Body of pancreas (tissue), 4 donors: ENCODE results near the gene PHETA1. TPM values are rescaled to one million over a fixed set of nuclear protein-coding genes. Genes with fewer than 3 reads are reported as not detected.
"Not testable (repeated sequence)": the region's sequence is repeated elsewhere in the genome, so short reads cannot be mapped to it uniquely, and the experiment has no call there.

Experiments used
- ATAC-seq: fragments of 150-250 bp; one replicate; pipeline ENCODE4 v1.9.1; 2016
- DNase-seq, 4 donors: peaks; one replicate each; pipeline ENCODE4 v3.0.0-alpha.2; 2019
- H3K27ac ChIP-seq, 4 donors: fragments of 200-600 bp; sonication (generic); 1 replicate in 3 of 4; 2 replicates in 1 of 4; pipeline versions ENCODE4 v1.5.1 to v1.6.1; 2016 to 2019; ENCODE audit warnings: mild to moderate bottlenecking in 1 of 4, mixed read lengths in 1 of 4, moderate library complexity in 1 of 4
- H3K27me3 ChIP-seq, 2 donors: fragments of 200-600 bp; sonication (generic); one replicate each; pipeline ENCODE4 v1.6.0; 2016; ENCODE audit warnings: mild to moderate bottlenecking in 1 of 2
- H3K36me3 ChIP-seq, 2 donors: fragments of 200-600 bp; sonication (generic); replicated peaks in 1 of 2; 2 replicates each; pipeline ENCODE4 v1.5.1; 2016; ENCODE audit warnings: low read depth in 2 of 2; ENCODE audit not compliant: insufficient read depth in 1 of 2
- H3K4me1 ChIP-seq: fragments of 200-600 bp; sonication (generic); one replicate; pipeline ENCODE4 v1.6.0; 2016
- H3K4me3 ChIP-seq, 2 donors: fragments of 200-600 bp; sonication (generic); 1 replicate in 1 of 2; 2 replicates in 1 of 2; pipeline ENCODE4 v1.5.1; 2016 to 2019
- H3K9me3 ChIP-seq, 3 donors: fragments of 200-600 bp; sonication (generic); 1 replicate in 2 of 3; 2 replicates in 1 of 3; pipeline ENCODE4 v1.5.1; 2016
- POLR2A ChIP-seq, 3 donors: fragments of 450-650 bp; IDR thresholded peaks; one replicate each; pipeline ENCODE4 v1.6.1; 2016; ENCODE audit warnings: antibody characterized with exemption in 3 of 3, mild to moderate bottlenecking in 2 of 3
- WGBS, 2 donors: methylation state at CpG; one replicate each; pipeline ENCODE4 v1.1.5; 2017; 5-methylcytosine and 5-hydroxymethylcytosine counted together
- intact Hi-C: fragments of 100-400 bp; cut with DNase I; formaldehyde crosslinking; loops from one replicate; pipeline ENCODE4 v1.15.1; 2023
- total RNA-seq, 2 donors: library from RNA; depleted of rRNA; stranded (reverse); fragments of >200 nt; gene quantifications; one replicate each; pipeline ENCODE4 v1.1.0, GENCODE V29; 2016
- TF ChIP-seq, protein P1 (sequence below), 7 experiments: fragments of 450-650 bp in 4 of 7; fragments of 200-600 bp in 3 of 7; sonication (generic) in 3 of 7; IDR thresholded peaks; one replicate each; pipeline ENCODE4 v1.5.1; 2016 to 2019; ENCODE audit warnings: antibody characterized with exemption in 7 of 7

Gene PHETA1
- total RNA-seq, 2 donors from 2014 or later = 20.4 to 31.4 TPM

DNA sequence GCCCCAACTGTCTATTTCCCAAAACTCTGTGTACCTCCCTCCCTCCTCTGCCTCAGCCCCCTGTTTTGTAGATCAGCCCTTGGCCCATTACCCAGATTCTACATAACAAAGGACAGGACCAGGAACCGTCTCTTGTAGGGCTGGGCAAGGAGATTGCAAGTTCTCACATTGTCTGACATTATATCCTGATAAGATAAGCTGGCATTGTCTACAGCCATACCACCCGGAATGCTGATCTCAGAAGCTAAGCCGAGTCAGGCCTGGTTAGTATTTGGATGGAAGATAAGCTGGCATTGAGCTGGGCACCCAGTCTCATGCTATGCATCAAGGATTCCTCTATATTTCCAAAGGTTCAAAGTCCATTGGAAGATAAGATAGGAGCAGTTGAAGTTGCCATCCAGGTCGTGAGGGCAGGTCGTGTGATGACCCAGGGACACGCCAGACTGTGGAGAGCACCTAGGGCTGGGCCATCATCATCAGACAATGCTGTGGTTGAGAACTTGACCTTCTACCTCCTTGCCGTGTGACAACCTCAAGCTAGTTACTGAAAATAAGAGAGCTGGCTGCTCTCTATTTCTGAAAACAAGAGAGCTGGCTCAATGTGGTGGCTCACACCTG lies 29.5 kb downstream of the PHETA1 start:
- no peak for DNase-seq
- no peaks in the 10 kb centered on the region for H3K27me3 ChIP-seq
- no peak overlapping the region for H3K4me3 ChIP-seq
- H3K36me3 ChIP-seq = no peaks in the 10 kb centered on the region
- H3K9me3 ChIP-seq = no peaks in the 10 kb centered on the region
- H3K27ac ChIP-seq = no peak overlapping the region
- intact Hi-C loops = no loop called here
- TF ChIP-seq, protein P1, sequence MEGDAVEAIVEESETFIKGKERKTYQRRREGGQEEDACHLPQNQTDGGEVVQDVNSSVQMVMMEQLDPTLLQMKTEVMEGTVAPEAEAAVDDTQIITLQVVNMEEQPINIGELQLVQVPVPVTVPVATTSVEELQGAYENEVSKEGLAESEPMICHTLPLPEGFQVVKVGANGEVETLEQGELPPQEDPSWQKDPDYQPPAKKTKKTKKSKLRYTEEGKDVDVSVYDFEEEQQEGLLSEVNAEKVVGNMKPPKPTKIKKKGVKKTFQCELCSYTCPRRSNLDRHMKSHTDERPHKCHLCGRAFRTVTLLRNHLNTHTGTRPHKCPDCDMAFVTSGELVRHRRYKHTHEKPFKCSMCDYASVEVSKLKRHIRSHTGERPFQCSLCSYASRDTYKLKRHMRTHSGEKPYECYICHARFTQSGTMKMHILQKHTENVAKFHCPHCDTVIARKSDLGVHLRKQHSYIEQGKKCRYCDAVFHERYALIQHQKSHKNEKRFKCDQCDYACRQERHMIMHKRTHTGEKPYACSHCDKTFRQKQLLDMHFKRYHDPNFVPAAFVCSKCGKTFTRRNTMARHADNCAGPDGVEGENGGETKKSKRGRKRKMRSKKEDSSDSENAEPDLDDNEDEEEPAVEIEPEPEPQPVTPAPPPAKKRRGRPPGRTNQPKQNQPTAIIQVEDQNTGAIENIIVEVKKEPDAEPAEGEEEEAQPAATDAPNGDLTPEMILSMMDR (IDR thresholded peaks at IDR 0.05) = no peak
- no peak for TF ChIP-seq POLR2A (IDR thresholded peaks at IDR 0.05)
- 50 to 56% methylated on average over 7 of the region's 7 CpGs for WGBS, 2 donors
- no peak for ATAC-seq
- no peaks in the 10 kb centered on the region for H3K4me1 ChIP-seq

DNA sequence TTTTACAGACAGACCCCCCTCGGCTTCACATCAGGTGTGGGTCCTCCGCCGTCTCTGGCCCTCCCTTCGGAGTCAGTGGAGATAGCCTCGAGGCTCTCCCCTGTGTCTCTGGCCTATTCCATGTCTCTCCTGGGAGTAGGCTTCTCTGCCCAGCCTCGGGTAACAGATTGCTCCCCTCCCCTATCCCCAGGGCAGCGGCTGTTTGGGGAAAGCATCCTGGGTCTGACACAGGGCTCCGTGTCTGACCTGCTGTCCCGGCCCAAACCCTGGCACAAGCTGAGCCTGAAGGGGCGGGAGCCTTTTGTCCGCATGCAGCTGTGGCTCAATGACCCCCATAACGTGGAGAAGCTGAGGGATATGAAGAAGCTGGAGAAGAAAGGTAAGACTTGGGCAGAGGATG lies 30.8 kb downstream of the PHETA1 start:
- intact Hi-C loops = no loop called here
- no peaks in the 10 kb centered on the region for H3K27me3 ChIP-seq
- no peaks in the 10 kb centered on the region for H3K36me3 ChIP-seq
- no peak for ATAC-seq
- H3K27ac ChIP-seq = no peak overlapping the region
- no peak overlapping the region for H3K4me3 ChIP-seq
- TF ChIP-seq, protein P1 (IDR thresholded peaks at IDR 0.05) = no peak
- TF ChIP-seq POLR2A (IDR thresholded peaks at IDR 0.05) = no peak
- 80 to 86% methylated on average over 11 of the region's 12 CpGs for WGBS, 2 donors
- no peaks in the 10 kb centered on the region for H3K4me1 ChIP-seq
- no peaks in the 10 kb centered on the region for H3K9me3 ChIP-seq
- DNase-seq = no peak

DNA sequence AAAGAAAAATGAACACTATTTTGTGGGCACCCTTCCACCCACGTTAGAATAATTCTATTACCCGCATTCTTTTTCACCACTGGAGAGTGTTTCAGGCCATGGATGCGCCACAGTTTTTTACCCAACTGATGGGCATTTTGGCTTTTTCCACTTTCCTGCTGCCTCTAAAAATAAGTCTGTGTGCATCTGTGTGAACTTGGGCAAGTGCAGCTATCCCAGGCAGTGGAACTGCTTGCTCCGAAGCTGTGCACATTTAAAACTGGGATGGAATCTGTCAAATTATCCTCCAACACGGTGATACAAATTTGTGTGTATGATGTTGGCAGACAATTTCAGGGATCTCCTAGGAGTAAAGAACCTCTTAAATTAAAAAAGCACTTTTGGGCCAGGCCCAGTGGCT lies 31.5 kb downstream of the PHETA1 start:
- no peaks in the 10 kb centered on the region for H3K27me3 ChIP-seq
- DNase-seq (no peak), ATAC-seq (no peak)
- intact Hi-C loops = no loop called here
- no peak for TF ChIP-seq POLR2A (IDR thresholded peaks at IDR 0.05)
- TF ChIP-seq, protein P1 (IDR thresholded peaks at IDR 0.05) = no peak
- no peak overlapping the region for H3K27ac ChIP-seq
- WGBS, 2 donors = 93 to 94% methylated on average over 5 of the region's 5 CpGs
- no peaks in the 10 kb centered on the region for H3K36me3 ChIP-seq
- no peaks in the 10 kb centered on the region for H3K9me3 ChIP-seq
- H3K4me3 ChIP-seq = no peak overlapping the region
- H3K4me1 ChIP-seq = no peaks in the 10 kb centered on the region

DNA sequence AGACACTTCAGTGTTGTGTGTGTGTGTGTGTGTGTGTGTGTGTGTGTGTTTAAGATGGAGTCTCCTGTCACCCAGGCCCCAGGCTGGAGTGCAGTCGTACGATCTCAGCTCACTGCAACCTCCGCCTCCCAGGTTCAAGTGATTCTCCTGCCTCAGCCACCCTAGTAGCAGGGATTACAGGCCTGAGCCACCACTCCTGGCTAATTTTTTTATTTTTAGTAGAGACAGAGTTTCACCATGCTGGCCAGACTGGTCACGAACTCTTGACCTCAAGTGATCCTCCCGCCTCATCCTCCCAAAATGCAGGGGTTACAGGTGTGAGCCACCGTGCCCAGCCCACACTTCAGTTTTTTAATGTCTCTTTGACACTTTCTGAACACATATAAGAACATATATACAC lies 32.5 kb downstream of the PHETA1 start:
- H3K4me1 ChIP-seq, DNase-seq, H3K27me3 ChIP-seq, ATAC-seq, H3K36me3 ChIP-seq, H3K4me3 ChIP-seq, intact Hi-C loops, H3K27ac ChIP-seq, H3K9me3 ChIP-seq: not testable (repeated sequence)
- WGBS, 2 donors = 89 to 96% methylated on average over 6 of the region's 6 CpGs

DNA sequence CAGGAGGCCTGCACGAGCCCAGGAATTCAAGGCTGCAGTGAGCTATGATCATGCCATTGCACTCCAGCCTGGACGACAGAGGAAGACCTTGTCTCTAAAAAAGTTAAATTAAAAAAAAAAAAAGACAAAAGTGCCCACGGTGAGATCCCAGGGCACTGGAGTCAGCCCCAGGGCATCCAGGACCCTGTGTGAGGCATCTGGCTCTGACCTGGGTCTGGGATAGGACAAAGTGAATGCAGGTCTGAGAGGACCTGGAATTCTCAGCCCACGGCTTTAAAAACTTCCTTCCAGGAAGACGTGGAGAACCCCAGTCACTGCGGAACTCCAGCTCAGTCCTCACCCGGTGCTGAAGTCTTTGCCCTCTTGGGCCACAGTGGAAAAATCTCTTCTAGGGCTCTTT lies 33.1 kb downstream of the PHETA1 start:
- H3K9me3 ChIP-seq = no peaks in the 10 kb centered on the region
- WGBS, 2 donors = 71 to 78% methylated on average over 7 of the region's 7 CpGs
- DNase-seq (no peak), ATAC-seq (no peak)
- TF ChIP-seq POLR2A (IDR thresholded peaks at IDR 0.05) = no peak
- TF ChIP-seq, protein P1 (IDR thresholded peaks at IDR 0.05) = no peak
- H3K27me3 ChIP-seq = no peaks in the 10 kb centered on the region
- intact Hi-C loops = no loop called here
- H3K36me3 ChIP-seq = no peaks in the 10 kb centered on the region
- no peaks in the 10 kb centered on the region for H3K4me1 ChIP-seq
- H3K4me3 ChIP-seq = no peak overlapping the region
- H3K27ac ChIP-seq = no peak overlapping the region

DNA sequence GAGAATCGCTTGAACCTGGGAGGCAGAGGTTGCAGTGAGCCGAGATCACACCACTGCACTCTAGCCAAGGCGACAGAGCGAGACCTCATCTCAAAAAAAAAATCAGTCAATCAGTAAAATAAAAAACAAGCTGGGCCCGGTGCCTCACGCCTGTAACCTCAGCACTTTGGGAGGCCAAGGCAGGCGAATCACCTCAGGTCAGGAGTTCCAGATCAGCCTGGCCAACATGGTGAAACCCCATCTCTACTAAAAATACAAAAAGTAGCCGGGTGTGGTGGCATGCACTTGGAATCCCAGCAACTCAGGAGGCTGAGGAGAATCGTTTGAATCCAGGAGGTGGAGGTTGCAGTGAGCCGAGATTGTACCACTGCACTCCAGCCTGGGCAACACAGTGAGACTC lies 33.6 kb downstream of the PHETA1 start:
- H3K4me1 ChIP-seq, H3K36me3 ChIP-seq, H3K27ac ChIP-seq, H3K9me3 ChIP-seq, H3K27me3 ChIP-seq, DNase-seq, intact Hi-C loops, H3K4me3 ChIP-seq, ATAC-seq: not testable (repeated sequence)
- 83 to 85% methylated on average over 10 of the region's 10 CpGs for WGBS, 2 donors
